Measurements from ENCODE around the gene CASP8.
"Not testable (repeated sequence)": the region's sequence is repeated elsewhere in the genome, so short reads cannot be mapped to it uniquely, and the experiment has no call there.

Gene CASP8

DNA sequence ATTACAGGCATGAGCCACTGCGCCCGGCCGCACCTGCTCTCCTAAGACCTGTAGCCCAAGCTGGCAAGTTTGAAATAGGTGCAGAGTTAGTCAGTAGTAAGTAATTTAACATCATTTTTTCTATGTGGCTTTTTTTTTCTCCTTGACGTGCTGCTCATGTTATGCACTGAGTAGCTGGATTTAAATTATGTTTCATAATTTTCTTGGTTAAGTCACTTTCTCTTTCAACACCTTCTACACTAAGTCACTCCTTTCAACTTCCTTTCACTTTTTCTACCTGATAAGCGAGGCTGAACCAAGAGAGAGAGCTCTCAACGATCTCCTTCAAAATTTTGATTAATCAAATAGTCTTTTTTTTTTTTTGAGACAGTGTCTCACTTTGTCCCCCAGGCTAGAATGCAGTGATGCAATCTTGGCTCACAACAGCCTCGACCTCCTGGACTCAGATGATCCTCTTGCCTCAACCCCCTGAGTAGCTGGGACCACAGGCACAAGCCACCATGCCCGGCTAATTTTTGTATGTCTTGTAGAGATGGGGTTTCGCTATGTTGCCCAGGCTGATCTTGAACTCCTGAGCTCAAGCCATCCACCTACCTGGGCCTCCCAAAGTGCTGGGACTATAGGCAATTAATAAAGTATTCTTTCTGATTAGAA is 13.1 kb downstream of the CASP8 start:
- no peak for DNase-seq

DNA sequence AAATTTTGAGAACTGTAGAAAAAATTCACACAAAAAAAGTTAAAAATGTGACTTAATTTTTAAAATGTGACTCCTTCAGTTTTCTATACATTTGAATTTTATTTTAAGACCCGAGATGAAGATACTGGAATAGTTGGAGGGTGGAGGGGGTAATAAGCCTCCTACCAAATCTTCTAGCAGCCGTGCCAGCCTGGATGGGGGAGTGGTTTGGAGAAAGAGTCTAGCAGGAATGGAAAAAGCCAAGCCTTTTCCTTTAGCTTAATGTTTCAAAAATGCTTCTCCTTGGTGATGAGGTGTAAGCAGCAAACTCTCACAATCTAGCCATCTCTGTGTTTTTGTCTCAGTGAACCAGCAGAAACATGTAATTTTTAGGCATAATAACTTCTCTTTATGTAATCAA is 14.7 kb downstream of the CASP8 start:
- no peak for DNase-seq

DNA sequence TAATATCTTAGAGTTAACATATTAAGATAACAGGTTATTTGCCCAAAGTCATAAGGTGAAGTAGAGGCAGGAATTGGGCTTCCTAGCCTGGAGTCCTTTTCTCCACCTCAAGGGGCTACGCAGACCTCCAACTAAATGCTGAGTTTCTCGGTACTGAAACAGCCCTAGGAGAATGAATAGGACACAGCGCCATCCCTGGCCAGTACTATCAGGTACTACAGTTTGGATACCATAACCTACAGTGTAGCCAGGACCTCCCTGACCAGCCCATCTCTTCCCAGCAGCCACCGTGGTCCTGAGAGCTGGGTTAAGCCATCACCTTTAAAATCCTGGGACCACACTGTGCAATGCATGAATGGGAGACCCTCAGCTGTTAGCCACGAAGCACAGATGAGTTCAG is 15.7 kb downstream of the CASP8 start:
- DNase-seq: no peak

DNA sequence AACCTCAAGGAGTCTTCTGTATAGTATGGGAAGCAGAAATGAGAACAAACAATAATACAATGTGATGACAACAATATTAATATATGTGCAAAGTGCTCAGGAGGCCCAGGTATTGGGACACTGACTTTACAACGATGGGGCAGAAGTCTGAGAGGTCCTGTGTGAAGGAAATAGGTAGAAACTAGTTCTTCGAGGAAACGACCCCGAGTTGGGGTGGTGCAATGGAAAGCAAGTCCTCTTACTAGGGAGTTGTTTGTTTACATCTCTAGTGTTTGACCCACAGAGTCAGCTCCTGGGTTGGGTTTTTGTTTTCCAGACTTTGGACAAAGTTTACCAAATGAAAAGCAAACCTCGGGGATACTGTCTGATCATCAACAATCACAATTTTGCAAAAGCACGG is 16.2 kb downstream of the CASP8 start:
- no peak for DNase-seq

DNA sequence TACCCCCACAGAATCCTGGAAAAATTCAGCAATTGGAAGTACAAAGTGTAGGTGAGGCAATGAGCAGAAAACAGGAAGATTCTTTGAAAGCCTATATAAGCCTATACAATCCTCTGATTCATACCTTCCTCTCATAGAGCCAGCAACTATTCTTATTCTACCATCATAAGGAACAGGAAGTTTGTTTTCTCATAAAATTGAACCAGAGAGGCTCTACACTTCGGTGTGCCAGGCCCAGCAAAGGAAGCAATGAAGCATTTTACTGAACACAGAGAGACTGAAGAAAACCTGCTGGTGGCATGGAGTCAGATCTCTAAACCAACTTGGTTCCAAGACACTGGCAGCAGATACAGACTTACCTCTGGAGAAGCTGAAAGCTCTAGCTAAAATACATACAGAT is 18.7 kb downstream of the CASP8 start:
- DNase-seq: no peak

DNA sequence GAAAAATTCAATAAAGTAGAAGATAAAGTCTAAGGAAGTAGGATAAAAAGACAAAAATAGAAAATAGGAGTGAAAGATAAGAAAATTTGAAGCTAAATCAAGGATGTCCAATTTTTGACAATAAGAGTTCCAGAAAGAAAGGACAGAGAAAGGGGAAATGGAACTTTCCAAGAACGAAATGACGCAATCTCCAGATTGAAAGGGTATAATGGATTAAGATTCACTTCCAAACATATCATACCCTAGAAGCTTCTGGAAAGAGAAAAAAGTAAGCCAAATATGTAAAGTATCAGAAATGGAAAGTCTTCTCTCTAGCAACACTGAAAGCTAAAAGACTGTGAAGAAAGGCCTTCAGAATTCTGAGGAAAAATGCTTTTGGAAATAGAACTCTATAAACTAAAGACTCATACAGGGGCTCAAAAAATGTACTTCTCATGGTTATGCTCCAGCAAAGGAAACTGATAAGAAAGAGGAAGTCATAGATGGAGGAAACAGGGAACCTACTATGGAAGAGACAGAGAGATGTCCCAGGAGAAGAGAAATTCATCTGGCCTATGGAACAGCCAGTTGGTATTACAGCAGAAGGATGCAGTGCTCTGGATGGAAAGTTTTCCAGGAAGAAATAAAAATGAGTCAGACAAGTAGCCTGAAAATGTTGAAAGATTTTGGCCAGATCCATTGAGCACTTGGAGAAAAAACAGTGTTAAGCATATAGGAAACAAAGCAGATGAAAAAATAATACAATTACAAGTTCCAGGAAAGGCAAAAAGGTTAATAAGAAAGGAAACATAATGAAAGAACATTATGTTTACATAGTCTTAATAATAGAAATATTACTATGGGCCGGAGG is 20.1 kb downstream of the CASP8 start:
- DNase-seq: no peak

DNA sequence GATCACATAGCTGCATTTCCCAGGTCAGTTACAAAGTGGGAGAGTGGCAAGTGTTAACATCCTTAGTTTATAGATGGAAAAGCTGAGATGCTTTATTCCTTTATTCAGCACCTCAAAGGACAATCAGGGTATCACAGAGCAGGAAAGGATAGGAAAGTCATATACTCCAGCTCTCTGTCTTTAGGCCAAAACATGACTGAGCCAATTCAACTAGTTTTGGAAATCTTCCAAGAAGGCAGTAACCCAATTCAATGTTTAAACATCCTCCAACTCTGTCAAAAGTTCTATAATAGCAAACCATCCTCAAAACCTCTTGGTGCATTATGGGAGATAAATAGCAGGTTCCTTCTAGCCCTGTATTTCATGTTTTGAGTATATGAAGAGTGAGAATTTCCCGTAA is 25.2 kb downstream of the CASP8 start:
- DNase-seq: no peak

DNA sequence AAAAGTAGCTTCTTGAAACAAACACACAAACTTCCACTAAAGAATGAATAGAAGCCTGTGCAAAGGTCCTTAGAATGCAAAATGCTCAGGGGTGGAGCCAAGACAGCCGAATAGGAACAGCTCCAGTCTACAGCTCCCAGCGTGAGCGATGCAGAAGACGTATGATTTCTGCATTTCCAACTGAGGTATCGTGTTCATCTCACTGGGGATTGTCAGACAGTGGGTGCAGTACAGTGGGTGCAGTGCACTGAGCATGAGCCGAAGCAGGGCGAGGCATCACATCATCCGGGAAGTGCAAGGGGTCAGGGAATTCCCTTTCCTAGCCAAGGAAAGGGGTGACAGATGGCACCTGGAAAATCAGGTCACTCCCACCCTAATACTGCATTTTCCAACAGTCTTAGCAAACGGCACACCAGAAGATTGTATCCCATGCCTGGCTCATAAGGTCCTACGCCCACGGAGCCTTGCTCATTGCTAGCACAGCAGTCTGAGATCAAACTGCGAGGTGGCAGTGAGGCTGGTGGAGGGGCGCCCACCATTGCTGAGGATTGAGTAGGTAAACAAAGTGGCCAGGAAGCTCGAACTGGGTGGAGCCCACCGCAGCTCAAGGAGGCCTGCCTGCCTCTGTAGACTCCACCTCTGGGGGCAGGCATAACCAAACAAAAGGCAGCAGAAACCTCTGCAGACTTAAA is 30.3 kb downstream of the CASP8 start:
- not testable (repeated sequence) for DNase-seq

DNA sequence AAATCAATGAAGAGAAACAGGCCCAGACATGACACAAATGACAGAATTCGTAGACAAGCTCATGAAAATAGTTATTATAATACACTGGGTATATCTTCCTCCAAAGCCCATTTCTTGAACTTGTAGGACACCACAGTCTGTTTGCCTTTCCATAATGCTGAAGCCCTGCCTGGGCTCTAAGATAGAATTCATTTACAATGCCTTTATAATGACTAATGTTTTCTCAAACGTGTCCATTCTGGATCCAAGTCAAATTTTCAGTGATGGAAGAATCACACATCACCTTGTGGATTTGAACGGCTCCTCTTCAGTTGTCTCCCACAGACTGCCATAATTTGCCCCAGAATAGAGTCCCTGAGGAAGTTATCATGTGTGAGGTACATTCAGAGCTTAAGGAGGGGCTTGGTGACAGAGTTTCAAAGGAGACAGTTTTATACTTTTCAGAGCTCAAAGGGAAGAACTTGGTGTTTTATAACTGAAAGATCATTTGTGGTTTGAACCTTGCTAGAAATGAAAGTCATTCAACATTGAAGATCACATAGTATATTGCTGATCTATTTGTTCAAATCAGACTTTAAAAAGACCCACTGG is 38.2 kb downstream of the CASP8 start:
- no peak for DNase-seq

DNA sequence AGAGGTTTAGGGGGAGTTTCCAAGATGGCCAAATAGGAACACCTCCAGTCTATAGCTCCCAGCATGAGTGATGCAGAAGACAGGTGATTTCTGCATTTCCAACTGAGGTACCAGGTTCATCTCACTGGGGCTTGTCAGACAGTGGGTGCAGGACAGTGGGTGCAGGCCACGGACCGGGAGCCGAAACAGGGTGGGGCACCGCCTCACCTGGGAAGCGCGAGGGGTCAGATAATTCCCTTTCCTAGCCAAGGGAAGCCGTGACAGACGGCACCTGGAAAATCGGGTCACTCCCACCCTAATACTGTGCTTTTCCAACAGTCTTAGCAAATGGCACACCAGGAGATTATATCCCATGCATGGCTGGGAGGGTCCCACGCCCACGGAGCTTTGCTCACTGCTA is 39.6 kb downstream of the CASP8 start:
- DNase-seq: not testable (repeated sequence)

DNA sequence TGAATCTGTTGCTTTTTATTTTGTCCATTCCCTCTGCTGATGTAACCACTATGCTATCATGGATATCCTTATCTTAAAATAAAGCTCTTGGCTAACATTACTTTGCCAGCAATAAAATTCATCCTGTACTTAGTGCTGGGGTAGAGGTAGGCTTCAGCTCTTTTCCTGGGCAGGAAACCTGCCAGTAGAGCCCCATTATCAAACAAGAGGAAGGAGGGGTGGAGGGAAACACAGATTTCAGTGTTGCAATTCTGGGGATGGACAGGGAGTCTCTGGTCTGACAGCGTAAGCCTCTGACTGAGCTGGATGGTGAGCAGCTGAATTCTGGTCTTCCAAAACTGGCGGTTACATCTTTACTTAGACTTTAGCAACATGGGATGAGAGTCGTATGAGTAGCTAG is 47.5 kb downstream of the CASP8 start:
- no peak for DNase-seq

DNA sequence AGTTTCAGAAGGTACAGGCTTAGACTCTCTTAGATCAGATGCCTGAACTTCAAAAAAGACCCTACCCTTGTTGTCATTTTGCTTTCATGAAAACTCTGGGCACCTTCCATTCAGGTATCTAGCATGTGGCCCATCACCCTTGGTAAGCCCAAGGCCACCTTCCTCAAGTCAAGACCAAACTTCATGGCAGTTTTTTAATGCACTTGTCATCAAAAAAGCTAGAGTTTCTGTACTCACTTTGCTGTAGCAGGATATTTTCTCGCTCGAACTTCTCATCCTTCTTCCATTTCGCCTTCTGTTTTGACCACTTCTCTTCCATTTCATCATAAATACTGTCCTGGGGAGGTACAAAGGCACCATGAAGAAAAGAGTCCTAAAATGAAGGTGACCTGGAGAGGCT is 48.6 kb downstream of the CASP8 start:
- DNase-seq: no peak

DNA sequence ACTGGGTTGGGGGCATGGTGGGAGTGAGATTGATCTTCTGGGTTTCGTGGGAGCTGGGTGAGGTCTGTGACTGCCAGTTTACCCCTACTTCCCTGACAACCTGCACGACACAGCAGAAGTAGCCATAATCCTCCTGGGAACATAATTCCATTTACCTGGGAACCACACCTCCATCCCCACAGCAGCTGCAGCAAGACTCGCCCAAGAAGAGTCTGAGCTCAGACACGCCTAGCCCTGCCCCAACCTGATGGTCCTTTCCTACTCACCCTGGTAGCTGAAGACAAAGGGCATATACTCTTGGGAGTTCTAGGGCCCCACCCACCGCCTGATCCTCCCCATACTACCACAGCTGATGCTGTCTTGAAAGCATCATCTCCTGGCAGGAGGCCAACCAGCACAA is 53.0 kb downstream of the CASP8 start:
- peak; percentile 92 for DNase-seq

DNA sequence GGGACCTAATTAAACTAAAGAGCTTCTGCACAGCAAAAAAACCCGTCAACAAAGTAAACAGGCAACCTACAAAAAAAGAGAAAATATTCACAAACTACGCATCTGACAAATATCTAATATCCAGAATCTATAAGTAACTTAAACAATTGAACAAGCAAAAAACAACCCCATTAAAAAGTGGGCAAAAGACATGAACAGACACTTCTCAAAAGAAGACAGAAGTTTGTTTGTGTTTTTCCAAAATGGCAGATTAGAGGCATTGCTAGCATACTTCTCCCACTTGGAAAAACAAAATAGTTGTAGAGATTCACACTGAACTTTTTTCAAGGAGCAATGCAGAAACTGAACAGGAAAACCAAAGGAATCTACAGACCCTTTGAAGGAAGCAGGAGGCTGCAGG is 59.2 kb downstream of the CASP8 start:
- DNase-seq: no peak

DNA sequence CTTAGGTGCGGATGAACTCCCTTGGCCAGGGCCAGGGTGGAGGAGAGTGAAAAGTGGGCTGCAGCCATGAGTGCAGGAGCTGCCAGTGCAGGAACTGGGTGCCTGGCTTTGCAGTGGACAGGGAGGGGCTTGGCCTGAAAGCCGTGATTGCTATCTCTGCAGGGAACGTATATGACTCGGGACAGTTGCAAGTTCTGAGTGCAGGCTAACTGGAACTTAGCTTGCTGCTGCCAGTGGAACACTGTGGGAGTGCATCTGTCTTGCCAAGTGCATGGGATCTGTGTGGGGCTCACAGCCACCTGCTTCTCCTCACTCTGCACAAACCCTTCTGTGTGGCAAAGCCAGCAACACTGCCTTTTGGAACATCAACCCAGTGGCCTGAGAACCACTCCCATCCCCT is 59.9 kb downstream of the CASP8 start:
- DNase-seq: no peak

DNA sequence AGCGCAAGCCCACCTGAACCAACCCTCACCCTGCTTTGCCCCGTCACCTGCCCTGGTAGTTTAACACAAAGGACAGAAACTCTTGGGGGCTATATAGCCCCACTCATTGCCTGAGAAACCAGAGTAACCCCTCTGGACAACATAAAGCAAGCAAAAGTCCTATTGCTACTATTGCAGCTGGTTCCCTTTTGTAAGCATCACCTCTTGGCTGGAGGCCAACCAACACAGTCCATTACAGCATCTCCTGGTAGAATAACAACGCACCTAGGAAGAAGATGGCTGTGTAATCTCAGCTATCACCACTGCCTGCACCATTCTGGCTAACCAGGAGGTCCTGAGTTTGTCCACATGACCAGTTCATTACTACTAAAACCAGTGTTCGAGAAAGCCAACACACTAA is 60.4 kb downstream of the CASP8 start:
- DNase-seq: peak; percentile 36

DNA sequence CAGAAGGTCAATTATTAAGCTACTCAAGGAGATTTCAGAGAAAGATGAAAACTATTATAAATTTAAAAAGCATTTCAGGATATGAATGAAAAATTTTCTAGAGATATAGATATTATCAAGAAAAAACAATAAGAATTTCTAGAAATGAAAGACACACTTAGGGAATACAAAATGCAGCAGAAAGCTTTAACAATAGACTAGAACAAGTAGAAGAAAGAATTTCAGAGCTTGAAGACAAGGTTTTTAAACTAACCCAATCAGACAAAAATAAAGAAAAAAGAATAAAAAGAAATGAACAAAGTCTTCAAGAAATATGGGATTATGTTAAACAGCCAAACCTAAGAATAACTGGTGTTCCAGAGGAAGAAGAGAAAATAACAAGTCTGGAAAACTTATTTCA is 62.4 kb downstream of the CASP8 start:
- DNase-seq: no peak

DNA sequence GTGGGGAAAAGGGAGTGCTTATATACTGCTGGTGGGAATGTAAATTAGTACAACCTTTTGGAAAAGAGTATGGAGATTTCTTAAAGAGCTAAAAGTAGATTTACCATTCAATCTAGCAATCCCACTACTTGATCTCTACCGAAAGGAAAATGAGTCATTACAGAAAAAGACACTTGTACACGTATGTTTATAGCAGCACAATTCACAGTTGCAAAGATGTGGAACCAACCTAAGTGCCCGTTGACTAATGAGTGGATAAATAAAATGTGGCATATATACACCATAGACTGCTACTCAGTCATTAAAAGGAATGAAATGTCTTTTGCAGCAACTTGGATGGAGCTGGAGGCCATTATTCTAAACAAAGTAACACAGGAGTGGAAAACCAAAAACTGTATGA is 67.3 kb downstream of the CASP8 start:
- DNase-seq: no peak

DNA sequence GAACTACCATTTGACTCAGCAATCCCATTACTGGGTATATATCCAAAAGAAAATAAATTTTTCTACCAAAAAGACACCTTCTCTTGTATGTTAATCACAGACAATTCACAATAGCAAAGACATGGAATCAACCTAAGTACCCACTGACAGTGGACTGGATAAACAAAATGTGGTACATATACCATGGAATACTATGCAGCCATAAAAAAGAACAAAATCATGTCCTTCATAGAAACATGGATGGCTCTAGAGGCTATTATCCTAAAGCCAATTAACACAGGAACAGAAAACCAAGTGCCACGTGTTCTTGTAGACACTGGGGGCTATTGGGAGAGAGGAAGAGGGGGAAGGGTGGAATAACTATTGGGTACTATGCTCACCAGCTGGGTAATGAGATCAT is 69.1 kb downstream of the CASP8 start:
- no peak for DNase-seq

Measured in NCI-H2171 treated with DMSO at 0.1 percent for 48 hours (cell line).